ENCODE data around the gene KIF26B. TPM values are rescaled to one million over a fixed set of nuclear protein-coding genes. Genes with fewer than 3 reads are reported as not detected.
"Not testable (repeated sequence)": the region's sequence is repeated elsewhere in the genome, so short reads cannot be mapped to it uniquely, and the experiment has no call there.

The KIF26B gene
- total RNA-seq, 2 experiments from 2014 or later = not detected

DNA sequence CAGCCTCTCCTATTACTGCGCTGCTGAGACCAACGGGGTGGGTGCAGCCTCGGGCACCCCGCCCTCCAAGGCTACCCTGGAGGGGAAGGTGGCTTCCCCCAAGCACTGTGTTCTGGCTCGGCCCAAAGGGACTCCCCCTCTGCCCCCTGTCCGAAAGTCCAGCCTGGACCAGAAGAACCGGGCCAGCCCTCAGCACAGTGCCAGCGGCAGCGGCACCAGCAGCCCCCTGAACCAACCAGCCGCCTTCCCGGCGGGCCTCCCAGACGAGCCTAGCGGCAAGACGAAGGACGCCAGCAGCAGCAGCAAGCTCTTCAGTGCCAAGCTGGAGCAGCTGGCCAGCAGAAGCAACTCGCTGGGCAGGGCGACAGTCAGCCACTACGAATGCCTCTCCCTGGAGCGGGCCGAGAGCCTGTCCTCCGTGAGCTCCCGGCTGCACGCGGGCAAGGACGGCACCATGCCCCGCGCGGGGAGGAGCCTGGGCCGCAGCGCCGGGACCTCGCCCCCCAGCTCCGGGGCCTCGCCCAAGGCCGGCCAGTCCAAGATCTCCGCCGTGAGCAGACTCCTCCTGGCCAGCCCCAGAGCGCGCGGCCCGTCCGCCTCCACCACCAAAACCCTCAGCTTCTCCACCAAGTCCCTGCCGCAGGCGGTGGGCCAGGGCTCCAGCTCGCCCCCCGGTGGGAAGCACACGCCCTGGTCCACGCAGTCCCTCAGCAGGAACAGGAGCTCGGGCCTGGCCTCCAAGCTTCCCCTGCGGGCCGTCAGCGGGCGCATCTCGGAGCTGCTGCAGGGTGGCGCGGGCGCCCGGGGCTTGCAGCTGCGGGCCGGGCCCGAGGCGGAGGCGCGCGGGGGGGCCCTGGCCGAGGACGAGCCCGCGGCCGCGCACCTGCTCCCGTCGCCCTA is 533.1 kb downstream of the KIF26B start:
- ChIA-PET POLR2A (no interaction called here), CTCF (no interaction called here)
- H3K27ac Mint-ChIP-seq = no peak overlapping the region
- no peaks in the 10 kb centered on the region for H3K27me3 Mint-ChIP-seq
- H3K4me3 Mint-ChIP-seq = no peak overlapping the region
- no peak for DNase-seq
- no peaks in the 10 kb centered on the region for H3K9me3 Mint-ChIP-seq
- H3K36me3 Mint-ChIP-seq (ENCODE audit: low read depth) = no peaks in the 10 kb centered on the region
- H3K4me1 Mint-ChIP-seq = no peaks in the 10 kb centered on the region

DNA sequence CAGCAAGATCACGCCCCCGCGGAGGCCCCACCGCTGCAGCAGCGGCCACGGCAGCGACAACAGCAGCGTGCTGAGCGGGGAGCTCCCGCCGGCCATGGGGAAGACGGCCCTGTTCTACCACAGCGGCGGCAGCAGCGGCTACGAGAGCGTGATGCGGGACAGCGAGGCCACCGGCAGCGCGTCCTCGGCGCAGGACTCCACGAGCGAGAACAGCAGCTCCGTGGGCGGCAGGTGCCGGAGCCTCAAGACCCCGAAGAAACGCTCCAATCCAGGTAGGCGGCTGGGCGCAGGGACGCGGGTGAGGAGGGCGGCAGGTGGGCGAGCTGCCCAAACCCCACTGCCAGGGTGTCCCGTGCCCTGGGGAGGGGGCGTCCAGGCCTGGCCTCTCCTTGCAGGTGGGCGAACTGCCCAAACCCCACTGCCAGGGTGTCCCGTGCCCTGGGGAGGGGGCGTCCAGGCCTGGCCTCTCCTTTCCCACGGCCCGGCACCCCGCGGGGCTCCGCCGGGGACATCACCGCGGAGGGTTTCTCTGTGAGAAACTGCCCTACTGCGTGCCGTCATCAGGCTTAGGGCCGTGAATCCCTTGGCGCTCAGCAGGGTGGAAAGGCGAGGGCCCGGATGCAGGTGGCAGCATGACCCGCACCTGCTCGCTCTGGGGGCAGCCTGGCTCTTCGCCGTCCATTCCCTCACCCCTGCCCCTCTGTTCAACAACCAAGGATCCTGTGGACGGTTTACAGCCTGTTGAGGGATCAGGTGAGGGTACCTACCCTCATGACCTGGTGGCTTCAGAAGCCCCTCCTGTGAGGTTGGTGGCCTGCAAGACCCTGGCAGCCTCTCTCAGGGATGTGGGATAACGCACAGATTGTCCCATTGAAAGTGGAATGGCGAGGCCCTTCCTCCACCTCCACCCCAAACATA is 534.0 kb downstream of the KIF26B start:
- ChIA-PET POLR2A (no interaction called here), CTCF (no interaction called here)
- Mint-ChIP-seq H3K4me3 (no peak overlapping the region), H3K36me3 (ENCODE audit: low read depth) (no peaks in the 10 kb centered on the region), H3K4me1 (no peaks in the 10 kb centered on the region), H3K27me3 (no peaks in the 10 kb centered on the region), H3K9me3 (no peaks in the 10 kb centered on the region), H3K27ac (no peak overlapping the region)
- no peak for DNase-seq

- no peaks in the 10 kb centered on the region for H3K27me3 Mint-ChIP-seq
- no peak overlapping the region for H3K27ac Mint-ChIP-seq
- H3K4me3 Mint-ChIP-seq = no peak overlapping the region
- no peaks in the 10 kb centered on the region for H3K36me3 Mint-ChIP-seq (ENCODE audit: low read depth)
- no peaks in the 10 kb centered on the region for H3K9me3 Mint-ChIP-seq
- ChIA-PET CTCF (no interaction called here), POLR2A (no interaction called here)
- no peak for DNase-seq
- no peaks in the 10 kb centered on the region for H3K4me1 Mint-ChIP-seq
Measured at GRCh38 chr1:245690156-245690690, 535.4 kb downstream of the KIF26B start.

GRCh38 chr1:245690946-245691541 is 536.3 kb downstream of the KIF26B start:
- no peak overlapping the region for H3K27ac Mint-ChIP-seq
- H3K36me3 Mint-ChIP-seq (ENCODE audit: low read depth) = no peaks in the 10 kb centered on the region
- ChIA-PET POLR2A (no interaction called here), CTCF (no interaction called here)
- no peaks in the 10 kb centered on the region for H3K27me3 Mint-ChIP-seq
- DNase-seq = no peak
- no peaks in the 10 kb centered on the region for H3K9me3 Mint-ChIP-seq
- H3K4me1 Mint-ChIP-seq = no peaks in the 10 kb centered on the region
- no peak overlapping the region for H3K4me3 Mint-ChIP-seq

DNA sequence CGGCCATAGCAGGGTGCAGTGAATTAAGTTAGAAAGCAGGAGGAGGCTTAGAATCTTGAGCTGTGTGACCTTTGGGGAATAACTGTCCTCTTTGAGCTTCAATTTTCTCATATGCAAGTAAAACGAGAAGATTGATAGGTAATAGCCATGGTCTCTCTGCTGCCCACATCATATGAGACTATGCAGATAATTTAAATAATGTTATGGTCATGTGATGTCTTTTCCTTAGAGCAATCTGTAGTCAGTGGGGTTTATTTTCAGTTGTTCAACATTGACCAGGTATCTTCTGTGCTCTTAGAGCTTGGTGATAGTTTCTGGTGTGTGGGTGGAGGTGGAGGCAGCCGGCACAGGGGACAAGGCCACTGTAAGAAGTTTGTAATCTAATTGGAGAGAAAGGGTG is 537.1 kb downstream of the KIF26B start:
- no peaks in the 10 kb centered on the region for H3K4me1 Mint-ChIP-seq
- no peaks in the 10 kb centered on the region for H3K27me3 Mint-ChIP-seq
- no peak overlapping the region for H3K27ac Mint-ChIP-seq
- H3K9me3 Mint-ChIP-seq = no peaks in the 10 kb centered on the region
- H3K4me3 Mint-ChIP-seq = no peak overlapping the region
- CTCF ChIA-PET = interaction anchor here (0.5 kb wide), 1 partner anchor 1136 kb away, joined by 3 read pairs; no protein-coding TSS in a partner anchor
- no peaks in the 10 kb centered on the region for H3K36me3 Mint-ChIP-seq (ENCODE audit: low read depth)
- POLR2A ChIA-PET = no interaction called here
- no peak for DNase-seq

- Mint-ChIP-seq H3K4me1 (no peaks in the 10 kb centered on the region), H3K4me3 (no peak overlapping the region), H3K27ac (no peak overlapping the region), H3K27me3 (no peaks in the 10 kb centered on the region), H3K9me3 (no peaks in the 10 kb centered on the region), H3K36me3 (ENCODE audit: low read depth) (no peaks in the 10 kb centered on the region)
- ChIA-PET CTCF (interaction anchor here (0.5 kb wide), 1 partner anchor 1136 kb away, joined by 3 read pairs; no protein-coding TSS in a partner anchor), POLR2A (no interaction called here)
- DNase-seq = no peak
Measured at GRCh38 chr1:245692318-245692717, 537.5 kb downstream of the KIF26B start.

- POLR2A ChIA-PET = no interaction called here
- H3K27ac Mint-ChIP-seq = no peak overlapping the region
Measured at GRCh38 chr1:245693116-245693793, 538.5 kb downstream of the KIF26B start.

DNA sequence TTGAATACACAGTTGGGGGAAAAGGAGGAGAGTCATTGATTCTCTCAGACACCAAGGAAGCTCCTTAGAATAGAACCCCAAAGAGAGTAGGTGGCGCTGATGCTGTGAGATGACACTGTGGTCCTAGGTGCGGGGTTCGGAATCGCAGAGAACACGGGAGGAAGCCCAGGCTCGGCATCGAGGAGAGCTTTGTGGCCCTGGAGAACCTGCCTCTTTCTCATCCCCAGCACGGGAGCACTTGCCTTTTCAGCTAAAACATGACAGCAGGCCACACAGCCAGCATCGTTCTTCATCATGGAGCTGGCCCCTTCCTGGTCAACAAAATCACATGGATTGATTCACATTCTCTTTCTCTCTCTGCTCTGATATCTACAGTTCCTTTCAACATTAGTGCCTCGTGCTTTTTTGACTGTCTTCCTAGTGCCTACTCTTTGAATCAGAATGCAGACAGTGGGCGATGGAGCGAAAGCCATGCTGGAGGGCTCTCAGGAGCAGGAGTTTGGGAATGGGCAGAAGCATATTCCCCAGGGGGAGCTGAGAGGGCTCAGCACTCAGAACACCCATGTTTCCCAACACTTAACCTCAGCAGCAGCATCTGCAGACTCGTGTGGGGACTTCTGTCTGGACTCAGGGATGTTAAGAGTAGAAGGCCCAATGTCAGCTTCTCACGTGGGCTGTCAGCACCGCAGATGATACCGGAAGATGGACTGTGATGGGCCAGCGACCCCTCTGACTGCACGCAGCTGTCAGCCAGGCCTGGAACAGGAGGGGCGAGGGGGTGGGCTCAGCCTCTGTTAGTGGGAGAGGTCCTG is 539.4 kb downstream of the KIF26B start:
- H3K27ac Mint-ChIP-seq = no peak overlapping the region
- ChIA-PET CTCF (no interaction called here), POLR2A (no interaction called here)
- no peaks in the 10 kb centered on the region for H3K36me3 Mint-ChIP-seq (ENCODE audit: low read depth)
- H3K4me1 Mint-ChIP-seq = no peaks in the 10 kb centered on the region
- H3K4me3 Mint-ChIP-seq = no peak overlapping the region
- no peaks in the 10 kb centered on the region for H3K27me3 Mint-ChIP-seq
- no peaks in the 10 kb centered on the region for H3K9me3 Mint-ChIP-seq
- DNase-seq = no peak

More at GRCh38 chr1:245693116-245693793, 538.5 kb downstream of the KIF26B start:
- H3K9me3 Mint-ChIP-seq = no peaks in the 10 kb centered on the region
- no peaks in the 10 kb centered on the region for H3K27me3 Mint-ChIP-seq
- no peak overlapping the region for H3K4me3 Mint-ChIP-seq
- H3K4me1 Mint-ChIP-seq = no peaks in the 10 kb centered on the region
- no peaks in the 10 kb centered on the region for H3K36me3 Mint-ChIP-seq (ENCODE audit: low read depth)
- DNase-seq = no peak
- CTCF ChIA-PET = no interaction called here

DNA sequence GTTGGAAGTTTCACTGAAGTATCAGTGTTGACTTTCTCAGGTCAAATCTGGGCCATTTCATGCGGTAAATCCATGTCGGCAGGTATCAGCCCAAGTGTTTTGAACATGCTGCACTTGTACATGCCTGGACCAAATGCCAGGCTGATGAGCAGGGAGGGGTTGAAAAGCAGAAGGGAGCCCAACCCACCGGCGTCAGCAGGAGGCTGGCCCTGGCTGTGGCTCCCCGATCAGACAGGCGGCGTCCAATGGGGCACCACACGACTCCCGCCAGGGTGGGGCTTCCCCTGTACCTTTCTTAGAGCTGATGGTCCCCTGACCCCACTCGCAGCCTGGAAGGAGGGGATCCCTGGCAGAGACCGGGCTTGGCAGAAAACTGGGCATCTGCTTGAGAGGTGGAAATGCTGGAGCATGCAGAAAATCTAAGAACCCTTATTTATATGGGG is 540.0 kb downstream of the KIF26B start:
- H3K4me1 Mint-ChIP-seq = no peaks in the 10 kb centered on the region
- CTCF ChIA-PET = interaction anchor here (0.9 kb wide), 1 partner anchor 541 kb away, joined by 3 read pairs; no protein-coding TSS in a partner anchor
- H3K9me3 Mint-ChIP-seq = no peaks in the 10 kb centered on the region
- POLR2A ChIA-PET = no interaction called here
- H3K27ac Mint-ChIP-seq = no peak overlapping the region
- H3K4me3 Mint-ChIP-seq = no peak overlapping the region
- H3K27me3 Mint-ChIP-seq = no peaks in the 10 kb centered on the region
- no peak for DNase-seq
- H3K36me3 Mint-ChIP-seq (ENCODE audit: low read depth) = no peaks in the 10 kb centered on the region

- Mint-ChIP-seq H3K4me3 (no peak overlapping the region), H3K36me3 (ENCODE audit: low read depth) (no peaks in the 10 kb centered on the region), H3K9me3 (no peaks in the 10 kb centered on the region), H3K4me1 (no peaks in the 10 kb centered on the region), H3K27me3 (no peaks in the 10 kb centered on the region), H3K27ac (no peak overlapping the region)
- CTCF ChIA-PET = interaction anchor here (0.9 kb wide), 1 partner anchor 542 kb away, joined by 3 read pairs; no protein-coding TSS in a partner anchor
- POLR2A ChIA-PET = no interaction called here
- DNase-seq = no peak
Measured at GRCh38 chr1:245695211-245695610, 540.4 kb downstream of the KIF26B start.

- H3K4me3 Mint-ChIP-seq; POLR2A ChIA-PET; H3K27ac Mint-ChIP-seq; H3K27me3 Mint-ChIP-seq; DNase-seq; H3K9me3 Mint-ChIP-seq; H3K36me3 Mint-ChIP-seq (ENCODE audit: low read depth); H3K4me1 Mint-ChIP-seq: not testable (repeated sequence)
- CTCF ChIA-PET = interaction anchor here (0.9 kb wide), 1 partner anchor 542 kb away, joined by 3 read pairs; no protein-coding TSS in a partner anchor
Measured at GRCh38 chr1:245695701-245696100, 540.9 kb downstream of the KIF26B start.

GRCh38 chr1:245698116-245698515 is 543.3 kb downstream of the KIF26B start:
- POLR2A ChIA-PET = no interaction called here
- no peak overlapping the region for H3K27ac Mint-ChIP-seq
- CTCF ChIA-PET = no interaction called here
- no peaks in the 10 kb centered on the region for H3K4me1 Mint-ChIP-seq
- H3K27me3 Mint-ChIP-seq = no peaks in the 10 kb centered on the region
- no peaks in the 10 kb centered on the region for H3K36me3 Mint-ChIP-seq (ENCODE audit: low read depth)
- no peak for DNase-seq
- no peak overlapping the region for H3K4me3 Mint-ChIP-seq
- no peaks in the 10 kb centered on the region for H3K9me3 Mint-ChIP-seq

All from activated CD4-positive, alpha-beta T cell treated with anti-CD3 and anti-CD28 coated beads, Interleukin-2, amount 10 ng/mL, durations not matched to agents 7 days and 5 days (primary cell).